Parathyroid adenoma (tissue), 2 donors: ENCODE data around the gene MICU2.

Experiments
- H2AFZ ChIP-seq: fragments of 300-600 bp; sonication (generic); one replicate; pipeline ENCODE4 v1.7.0; 2017; ENCODE audit warnings: antibody characterized with exemption, mild to moderate bottlenecking
- H3K27ac ChIP-seq: fragments of 300-600 bp; sonication (generic); one replicate; pipeline ENCODE4 v1.7.0; 2017
- H3K27me3 ChIP-seq: fragments of 300-600 bp; sonication (generic); one replicate; pipeline ENCODE4 v1.7.0; 2017; ENCODE audit warnings: low read length; ENCODE audit not compliant: control insufficient read depth, insufficient read depth
- H3K36me3 ChIP-seq: fragments of 300-600 bp; sonication (generic); one replicate; pipeline ENCODE4 v1.7.0; 2017; ENCODE audit warnings: low read length; ENCODE audit not compliant: control insufficient read depth, insufficient read depth
- H3K4me1 ChIP-seq: fragments of 300-600 bp; sonication (generic); one replicate; pipeline ENCODE4 v1.7.0; 2017; ENCODE audit warnings: control low read depth
- H3K4me2 ChIP-seq: fragments of 300-600 bp; sonication (generic); one replicate; pipeline ENCODE4 v1.7.0; 2017; ENCODE audit warnings: low read length
- H3K4me3 ChIP-seq: fragments of 300-600 bp; sonication (generic); one replicate; pipeline ENCODE4 v1.7.0; 2017; ENCODE audit warnings: low read depth, low read length
- H3K79me2 ChIP-seq: fragments of 300-600 bp; sonication (generic); one replicate; pipeline ENCODE4 v1.7.0; 2017; ENCODE audit warnings: control low read depth
- H3K9ac ChIP-seq: fragments of 300-600 bp; sonication (generic); one replicate; pipeline ENCODE4 v1.7.0; 2017; ENCODE audit warnings: mild to moderate bottlenecking
- H3K9me3 ChIP-seq: fragments of 300-600 bp; sonication (generic); one replicate; pipeline ENCODE4 v1.7.0; 2017; ENCODE audit warnings: low read length; ENCODE audit not compliant: control insufficient read depth
- CTCF ChIP-seq: fragments of 300-600 bp; sonication (generic); IDR thresholded peaks from one replicate; pipeline ENCODE4 v1.7.0; 2017; ENCODE audit warnings: antibody characterized with exemption, mild to moderate bottlenecking
- donor health status: primary hyperparathyroidism.

The MICU2 gene

GRCh38 chr13:21450936-21451335 is 153.0 kb downstream of the MICU2 start:
- no peaks in the 10 kb centered on the region for H3K9me3 ChIP-seq
- H3K36me3 ChIP-seq, result no peaks in the 10 kb centered on the region
- no peak overlapping the region for H3K9ac ChIP-seq
- peaks cover 22% of the 10 kb centered on the region for H3K79me2 ChIP-seq
- no peaks in the 10 kb centered on the region for H3K4me1 ChIP-seq
- no peak overlapping the region for H3K4me2 ChIP-seq
- no peaks in the 10 kb centered on the region for H3K27me3 ChIP-seq
- no peak overlapping the region for H2AFZ ChIP-seq
- TF ChIP-seq CTCF, result no peak
- H3K4me3 ChIP-seq, result no peak overlapping the region
- no peak overlapping the region for H3K27ac ChIP-seq

GRCh38 chr13:21446656-21447055 is 157.3 kb downstream of the MICU2 start:
- no peak for TF ChIP-seq CTCF
- H3K79me2 ChIP-seq, result peaks cover 4% of the 10 kb centered on the region
- no peaks in the 10 kb centered on the region for H3K27me3 ChIP-seq
- no peak overlapping the region for H3K4me2 ChIP-seq
- H3K27ac ChIP-seq, result no peak overlapping the region
- H3K9ac ChIP-seq, result no peak overlapping the region
- no peaks in the 10 kb centered on the region for H3K36me3 ChIP-seq
- H3K4me3 ChIP-seq, result no peak overlapping the region
- H2AFZ ChIP-seq, result no peak overlapping the region
- H3K9me3 ChIP-seq, result no peaks in the 10 kb centered on the region
- H3K4me1 ChIP-seq, result no peaks in the 10 kb centered on the region

- H3K27ac ChIP-seq, result no peak overlapping the region
- H3K27me3 ChIP-seq, result no peaks in the 10 kb centered on the region
- no peak overlapping the region for H3K4me2 ChIP-seq
- no peak overlapping the region for H3K9ac ChIP-seq
- H3K9me3 ChIP-seq, result no peaks in the 10 kb centered on the region
- no peaks in the 10 kb centered on the region for H3K4me1 ChIP-seq
- no peak overlapping the region for H3K4me3 ChIP-seq
- no peaks in the 10 kb centered on the region for H3K36me3 ChIP-seq
- TF ChIP-seq CTCF, result no peak
- no peak overlapping the region for H2AFZ ChIP-seq
- peaks cover 4% of the 10 kb centered on the region for H3K79me2 ChIP-seq
Observed at GRCh38 chr13:21445759-21446158, 158.2 kb downstream of the MICU2 start.

GRCh38 chr13:21443171-21443570 is 160.8 kb downstream of the MICU2 start:
- H3K27me3 ChIP-seq, result no peaks in the 10 kb centered on the region
- no peak overlapping the region for H3K4me3 ChIP-seq
- no peak overlapping the region for H2AFZ ChIP-seq
- H3K36me3 ChIP-seq, result no peaks in the 10 kb centered on the region
- no peaks in the 10 kb centered on the region for H3K4me1 ChIP-seq
- H3K79me2 ChIP-seq, result peaks cover 2% of the 10 kb centered on the region
- no peak for TF ChIP-seq CTCF
- no peak overlapping the region for H3K27ac ChIP-seq
- no peaks in the 10 kb centered on the region for H3K9me3 ChIP-seq
- no peak overlapping the region for H3K9ac ChIP-seq
- H3K4me2 ChIP-seq, result no peak overlapping the region
